Measurements from ENCODE around the gene LPIN1. TPM values are rescaled to one million over a fixed set of nuclear protein-coding genes. Genes with fewer than 3 reads are reported as not detected.
"Not testable (repeated sequence)": the region's sequence is repeated elsewhere in the genome, so short reads cannot be mapped to it uniquely, and the experiment has no call there.

Gene LPIN1
- total RNA-seq, 1 donor from 2014 or later: 28.1 TPM

GRCh38 chr2:11758187-11758586 lies 11.8 kb downstream of the LPIN1 start:
- no peak for DNase-seq (ENCODE audit: low spot score in 2 of 2)
- FAIRE-seq: no peak

GRCh38 chr2:11758647-11759046 lies 12.2 kb downstream of the LPIN1 start:
- DNase-seq (ENCODE audit: low spot score in 2 of 2) (no peak), FAIRE-seq (no peak)

- DNase-seq (ENCODE audit: low spot score in 2 of 2); FAIRE-seq: not testable (repeated sequence)
These were observed 12.9 kb downstream of the LPIN1 start for GRCh38 chr2:11759182-11759975.

GRCh38 chr2:11761259-11761658 lies 14.8 kb downstream of the LPIN1 start:
- FAIRE-seq (no peak), DNase-seq (ENCODE audit: low spot score in 2 of 2) (no peak)

DNA sequence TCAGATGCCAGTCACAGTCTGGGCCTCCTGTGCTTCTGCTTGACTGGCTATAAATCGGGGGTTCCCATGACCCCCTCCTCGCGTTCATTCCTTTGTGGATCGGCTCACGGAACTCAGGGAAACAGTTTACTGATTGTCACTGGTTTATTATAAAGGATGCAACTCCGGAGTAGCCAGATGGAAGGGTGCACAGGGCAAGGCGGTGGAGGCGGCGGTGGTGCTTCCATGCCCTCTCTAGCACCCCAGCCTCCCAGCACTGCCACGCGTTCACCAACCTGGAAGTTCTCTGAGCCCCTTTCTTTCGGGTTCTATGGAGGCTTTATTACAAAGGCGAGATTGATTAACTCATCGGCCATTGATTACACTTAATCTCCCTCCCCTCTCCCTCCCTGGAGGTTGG lies 15.6 kb downstream of the LPIN1 start:
- FAIRE-seq (no peak), DNase-seq (ENCODE audit: low spot score in 2 of 2) (no peak)

GRCh38 chr2:11762799-11763461 lies 16.5 kb downstream of the LPIN1 start:
- FAIRE-seq: no peak
- DNase-seq (ENCODE audit: low spot score in 2 of 2): no peak

- FAIRE-seq (no peak), DNase-seq (ENCODE audit: low spot score in 2 of 2) (no peak)
These were observed 17.9 kb downstream of the LPIN1 start for GRCh38 chr2:11764359-11764758.

GRCh38 chr2:11764920-11765319 lies 18.5 kb downstream of the LPIN1 start:
- DNase-seq (ENCODE audit: low spot score in 2 of 2) (no peak), FAIRE-seq (no peak)

DNA sequence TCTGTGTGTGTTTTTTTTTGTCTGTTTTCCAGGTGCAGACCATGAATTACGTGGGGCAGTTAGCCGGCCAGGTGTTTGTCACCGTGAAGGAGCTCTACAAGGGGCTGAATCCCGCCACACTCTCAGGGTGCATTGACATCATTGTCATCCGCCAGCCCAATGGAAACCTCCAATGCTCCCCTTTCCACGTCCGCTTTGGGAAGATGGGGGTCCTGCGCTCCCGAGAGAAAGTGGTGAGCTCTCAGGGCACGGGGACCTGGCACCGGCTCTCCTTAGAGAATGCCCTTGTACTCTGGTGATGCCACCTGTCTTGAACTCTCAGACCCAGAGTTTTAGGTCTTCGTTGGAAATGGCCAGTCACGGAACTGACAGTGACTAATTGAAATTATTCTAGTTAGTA lies 19.1 kb downstream of the LPIN1 start:
- DNase-seq (ENCODE audit: low spot score in 2 of 2) (no peak), FAIRE-seq (no peak)

- FAIRE-seq (no peak), DNase-seq (ENCODE audit: low spot score in 2 of 2) (no peak)
These were observed 19.6 kb downstream of the LPIN1 start for GRCh38 chr2:11766016-11766415.

- FAIRE-seq: no peak
- no peak for DNase-seq (ENCODE audit: low spot score in 2 of 2)
These were observed 21.3 kb downstream of the LPIN1 start for GRCh38 chr2:11767779-11768178.

DNA sequence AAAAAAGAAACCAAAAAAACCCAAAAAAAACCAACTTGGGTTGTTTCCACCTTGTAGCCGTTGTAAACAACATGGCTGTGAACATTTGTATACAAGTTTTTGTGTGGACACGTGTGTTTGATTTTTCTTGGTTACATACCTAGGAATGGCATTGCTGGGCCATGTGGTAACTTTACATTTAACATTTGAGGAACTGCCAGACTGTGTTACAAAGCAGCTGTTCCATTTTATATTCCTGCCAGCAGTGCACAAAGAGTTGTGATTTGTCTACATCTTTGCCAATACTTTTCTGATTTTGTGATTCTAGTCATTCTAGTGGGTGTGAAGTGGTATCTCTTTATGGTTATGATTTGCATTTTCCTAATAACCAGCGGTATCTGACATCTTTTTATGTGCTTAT lies 22.5 kb downstream of the LPIN1 start:
- DNase-seq (ENCODE audit: low spot score in 2 of 2) (no peak), FAIRE-seq (no peak)

- no peak for FAIRE-seq
- no peak for DNase-seq (ENCODE audit: low spot score in 2 of 2)
These were observed 23.1 kb downstream of the LPIN1 start for GRCh38 chr2:11769516-11769915.

DNA sequence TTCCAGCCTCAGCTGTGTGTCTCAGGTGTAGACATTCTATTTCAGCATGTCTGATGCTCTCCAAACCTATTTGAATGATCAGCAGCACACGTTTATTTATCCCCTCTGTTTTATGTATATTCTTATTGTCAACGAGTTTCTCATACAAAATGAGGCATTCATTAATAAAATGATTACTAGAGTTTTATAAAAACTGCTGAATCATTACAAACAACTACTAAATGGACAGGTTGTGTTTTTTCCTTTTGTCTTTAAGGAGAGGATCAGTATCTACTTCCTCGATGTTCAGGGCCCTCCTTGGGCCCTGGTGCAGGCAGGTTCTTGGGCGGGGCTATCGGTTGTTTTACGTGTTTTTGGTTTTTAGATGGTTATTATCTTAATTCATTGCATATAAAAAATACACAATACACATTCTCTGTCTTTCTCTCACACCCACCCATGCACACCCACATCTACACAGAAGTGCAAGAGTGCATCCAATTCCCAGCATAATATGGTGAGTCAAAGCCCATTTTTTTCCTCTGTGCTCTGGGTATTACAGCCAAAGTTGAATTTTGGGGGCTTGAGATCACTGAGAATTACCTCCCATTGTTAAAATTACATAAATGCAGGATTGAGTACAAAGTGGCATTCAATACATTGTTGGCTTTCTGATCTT lies 24.2 kb downstream of the LPIN1 start:
- DNase-seq (ENCODE audit: low spot score in 2 of 2): no peak
- no peak for FAIRE-seq

GRCh38 chr2:11771971-11772615 lies 25.7 kb downstream of the LPIN1 start:
- no peak for FAIRE-seq
- no peak for DNase-seq (ENCODE audit: low spot score in 2 of 2)

DNA sequence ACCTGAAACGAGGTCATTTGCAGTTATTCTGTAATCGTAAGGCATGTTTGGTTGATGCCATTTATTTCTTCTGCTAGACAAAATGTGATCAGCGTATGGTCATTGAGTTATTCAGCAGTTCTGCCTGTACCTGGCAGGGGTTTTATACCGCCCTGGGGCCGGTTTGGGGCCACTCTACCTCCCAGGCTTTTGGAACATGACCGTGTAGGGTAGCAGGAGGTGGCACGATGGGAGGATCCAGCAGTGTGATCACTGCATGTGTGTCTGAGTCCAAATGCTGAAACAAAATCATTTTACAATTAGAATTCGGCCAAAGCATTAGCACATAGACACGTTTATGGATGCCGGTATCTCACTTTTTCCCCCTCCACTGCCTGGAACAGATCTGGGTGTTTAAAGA lies 26.7 kb downstream of the LPIN1 start:
- FAIRE-seq (no peak), DNase-seq (ENCODE audit: low spot score in 2 of 2) (no peak)

GRCh38 chr2:11773747-11774525 lies 27.5 kb downstream of the LPIN1 start:
- no peak for FAIRE-seq
- DNase-seq (ENCODE audit: low spot score in 2 of 2): no peak

DNA sequence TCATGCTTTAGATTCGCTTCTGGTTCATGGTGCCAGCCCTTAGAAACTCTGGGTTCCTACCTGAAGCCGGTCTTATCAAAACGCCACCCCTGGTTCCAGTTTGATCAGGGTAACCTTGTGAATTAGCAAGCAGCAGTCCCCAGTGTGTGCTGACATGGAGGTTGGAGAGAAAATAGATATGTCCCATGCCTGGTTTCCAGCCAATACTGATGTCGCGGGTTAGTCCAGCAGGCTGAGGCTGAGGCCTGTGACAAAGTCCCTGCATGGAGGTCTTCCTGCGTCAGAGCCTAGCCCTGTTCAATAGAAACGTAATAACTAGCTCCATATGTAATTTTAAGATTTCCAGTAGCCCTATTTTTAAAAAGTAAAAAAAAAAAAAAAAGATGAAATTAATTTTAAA lies 28.2 kb downstream of the LPIN1 start:
- FAIRE-seq: no peak
- DNase-seq (ENCODE audit: low spot score in 2 of 2): no peak

DNA sequence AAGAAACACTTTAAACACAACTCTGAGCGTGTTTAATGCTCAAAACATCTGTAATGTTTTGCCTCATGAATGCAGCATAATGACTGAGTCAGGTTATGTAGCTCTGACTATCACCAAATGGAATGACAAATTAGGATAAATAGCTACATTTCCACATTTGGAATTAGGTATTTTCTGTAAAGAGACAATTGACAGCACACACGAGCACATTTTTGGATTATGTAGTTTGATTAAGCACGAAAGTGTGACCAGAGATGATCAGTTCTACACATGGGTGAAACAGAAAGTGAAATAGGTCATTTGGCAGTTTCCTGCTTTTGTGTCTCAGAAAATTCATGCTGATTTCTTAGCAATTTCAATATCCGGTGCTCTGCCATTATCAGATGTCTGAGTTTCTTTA lies 29.0 kb downstream of the LPIN1 start:
- no peak for FAIRE-seq

GRCh38 chr2:11777066-11777782 lies 30.8 kb downstream of the LPIN1 start:
- no peak for FAIRE-seq
- no peak for DNase-seq (ENCODE audit: low spot score in 2 of 2)

More for the DNA sequence above, 29.0 kb downstream of the LPIN1 start:
- DNase-seq (ENCODE audit: low spot score in 2 of 2): no peak
